Erythroblast (primary cell): ENCODE results near the gene SPOCK1.
"Not testable (repeated sequence)": the region's sequence is repeated elsewhere in the genome, so short reads cannot be mapped to it uniquely, and the experiment has no call there.

Experiments used
- DNase-seq, 2 experiments: peaks; one replicate each; lab custom pipeline; 2025; lab: John Stamatoyannopoulos, UW
- GATA1 ChIP-seq: IDR thresholded peaks from 2 replicates; pipeline ENCODE4 v1.6.1; 2011; ENCODE audit warnings: low read depth, mild to moderate bottlenecking, control low read depth, low read length, moderate library complexity
- POLR2A ChIP-seq: IDR thresholded peaks from 2 replicates; pipeline ENCODE4 v1.6.1; 2011; ENCODE audit warnings: mild to moderate bottlenecking, low read length

The SPOCK1 gene

GRCh38 chr5:137403869-137404268 is 95.3 kb downstream of the SPOCK1 start:
- no peak for DNase-seq
- TF ChIP-seq GATA1: no peak
- no peak for TF ChIP-seq POLR2A

- no peak for DNase-seq
- TF ChIP-seq GATA1: no peak
- TF ChIP-seq POLR2A: no peak
These were observed 96.5 kb downstream of the SPOCK1 start for GRCh38 chr5:137402436-137403187.

- no peak for DNase-seq
- TF ChIP-seq POLR2A (no peak), GATA1 (no peak)
These were observed 97.2 kb downstream of the SPOCK1 start for GRCh38 chr5:137401946-137402345.

GRCh38 chr5:137400571-137400970 is 98.6 kb downstream of the SPOCK1 start:
- DNase-seq: no peak
- no peak for TF ChIP-seq POLR2A
- TF ChIP-seq GATA1: no peak

GRCh38 chr5:137399911-137400310 is 99.2 kb downstream of the SPOCK1 start:
- no peak for DNase-seq
- no peak for TF ChIP-seq GATA1
- no peak for TF ChIP-seq POLR2A

- no peak for DNase-seq
- TF ChIP-seq GATA1 (no peak), POLR2A (no peak)
These were observed 100.4 kb downstream of the SPOCK1 start for GRCh38 chr5:137398751-137399150.

GRCh38 chr5:137398154-137398553 is 101.0 kb downstream of the SPOCK1 start:
- DNase-seq: no peak
- TF ChIP-seq POLR2A (no peak), GATA1 (no peak)

GRCh38 chr5:137395011-137395755 is 103.9 kb downstream of the SPOCK1 start:
- TF ChIP-seq GATA1: no peak
- no peak for TF ChIP-seq POLR2A
- DNase-seq: no peak

GRCh38 chr5:137394380-137394779 is 104.7 kb downstream of the SPOCK1 start:
- TF ChIP-seq GATA1 (no peak), POLR2A (no peak)
- no peak for DNase-seq

- TF ChIP-seq GATA1 (no peak), POLR2A (no peak)
These were observed 105.7 kb downstream of the SPOCK1 start for GRCh38 chr5:137393196-137393993.

GRCh38 chr5:137392261-137392660 is 106.9 kb downstream of the SPOCK1 start:
- no peak for TF ChIP-seq GATA1
- TF ChIP-seq POLR2A: no peak

More at GRCh38 chr5:137393196-137393993, 105.7 kb downstream of the SPOCK1 start:
- no peak for DNase-seq

GRCh38 chr5:137391044-137391443 is 108.1 kb downstream of the SPOCK1 start:
- DNase-seq: not testable (repeated sequence)

More at GRCh38 chr5:137392261-137392660, 106.9 kb downstream of the SPOCK1 start:
- DNase-seq: no peak

GRCh38 chr5:137389042-137389441 is 110.1 kb downstream of the SPOCK1 start:
- TF ChIP-seq POLR2A: no peak
- TF ChIP-seq GATA1: no peak
- DNase-seq: no peak

GRCh38 chr5:137385064-137385463 is 114.1 kb downstream of the SPOCK1 start:
- TF ChIP-seq GATA1 (no peak), POLR2A (no peak)
- no peak for DNase-seq
